ENCODE measurements around the gene EMID1.
A peak's percentile ranks its signal among the peaks of the same experiment; 100 is the strongest.

EMID1 gene

GRCh38 chr22:29203488-29204454 lies 1.9 kb upstream of the EMID1 start:
- Histone ChIP-seq H3K9ac (no peak overlapping the region), H3K4me1 (ENCODE audit: low read depth, poor library complexity, severe bottlenecking) (peaks cover 54% of the 10 kb centered on the region), H4K20me1 (ENCODE audit: insufficient read depth) (no peaks in the 10 kb centered on the region), H3K27ac (no peak overlapping the region), H3K79me2 (ENCODE audit: insufficient read depth, low read depth) (no peaks in the 10 kb centered on the region), H2AFZ (ENCODE audit: low read depth) (no peak overlapping the region), H3K27me3 (ENCODE audit: insufficient read depth, low read depth) (peaks cover 13% of the 10 kb centered on the region), H3K36me3 (ENCODE audit: insufficient read depth) (no peaks in the 10 kb centered on the region), H3K4me2 (peak overlapping the region; percentile 46), H3K4me3 (IDR thresholded peaks at IDR 0.05; ENCODE audit: insufficient read depth, low read depth, low read length) (no peak overlapping the region)
- no peak for TF ChIP-seq CTCF (conservative IDR thresholded peaks at IDR 0.05; ENCODE audit: low read depth, low read length)

- H3K79me2 ChIP-seq (ENCODE audit: insufficient read depth, low read depth), result no peaks in the 10 kb centered on the region
- H3K27ac ChIP-seq, result no peak overlapping the region
- no peak for TF ChIP-seq CTCF (conservative IDR thresholded peaks at IDR 0.05; ENCODE audit: low read depth, low read length)
- H2AFZ ChIP-seq (ENCODE audit: low read depth), result no peak overlapping the region; the same call in 1 of the 2 replicates
- no peaks in the 10 kb centered on the region for H4K20me1 ChIP-seq (ENCODE audit: insufficient read depth)
- H3K4me3 ChIP-seq (IDR thresholded peaks at IDR 0.05; ENCODE audit: insufficient read depth, low read depth, low read length), result no peak overlapping the region
- H3K36me3 ChIP-seq (ENCODE audit: insufficient read depth), result no peaks in the 10 kb centered on the region
- peak overlapping the region; percentile 46; the same call in 1 of the 2 replicates for H3K4me2 ChIP-seq
- H3K27me3 ChIP-seq (ENCODE audit: insufficient read depth, low read depth), result peaks cover 13% of the 10 kb centered on the region
- no peak overlapping the region for H3K9ac ChIP-seq
- peaks cover 48% of the 10 kb centered on the region for H3K4me1 ChIP-seq (ENCODE audit: low read depth, poor library complexity, severe bottlenecking)
These were observed 1.1 kb upstream of the EMID1 start for GRCh38 chr22:29204455-29205183.

- Histone ChIP-seq H3K79me2 (ENCODE audit: insufficient read depth, low read depth) (no peaks in the 10 kb centered on the region), H3K4me3 (IDR thresholded peaks at IDR 0.05; ENCODE audit: insufficient read depth, low read depth, low read length) (no peak overlapping the region), H3K27me3 (ENCODE audit: insufficient read depth, low read depth) (peaks cover 13% of the 10 kb centered on the region), H3K4me2 (peak overlapping the region; percentile 25; the same call in 1 of the 2 replicates), H3K9ac (peak overlapping the region; percentile 27; the same call in 1 of the 2 replicates), H3K36me3 (ENCODE audit: insufficient read depth) (no peaks in the 10 kb centered on the region), H2AFZ (ENCODE audit: low read depth) (peak overlapping the region; percentile 49; the same call in 1 of the 2 replicates), H3K27ac (no peak overlapping the region), H3K4me1 (ENCODE audit: low read depth, poor library complexity, severe bottlenecking) (peaks cover 42% of the 10 kb centered on the region), H4K20me1 (ENCODE audit: insufficient read depth) (no peaks in the 10 kb centered on the region)
- TF ChIP-seq CTCF (conservative IDR thresholded peaks at IDR 0.05; ENCODE audit: low read depth, low read length), result no peak
These were observed 473 bp upstream of the EMID1 start for GRCh38 chr22:29205252-29205593.

GRCh38 chr22:29206372-29207242 lies 911 bp downstream of the EMID1 start:
- H3K27me3 ChIP-seq (ENCODE audit: insufficient read depth, low read depth), result peaks cover 13% of the 10 kb centered on the region
- H3K36me3 ChIP-seq (ENCODE audit: insufficient read depth), result no peaks in the 10 kb centered on the region
- no peaks in the 10 kb centered on the region for H3K79me2 ChIP-seq (ENCODE audit: insufficient read depth, low read depth)
- no peaks in the 10 kb centered on the region for H4K20me1 ChIP-seq (ENCODE audit: insufficient read depth)
- no peak for TF ChIP-seq CTCF (conservative IDR thresholded peaks at IDR 0.05; ENCODE audit: low read depth, low read length)
- no peak overlapping the region for H3K27ac ChIP-seq
- H3K4me2 ChIP-seq, result peak overlapping the region; percentile 80
- H3K4me1 ChIP-seq (ENCODE audit: low read depth, poor library complexity, severe bottlenecking), result peaks cover 37% of the 10 kb centered on the region
- H3K4me3 ChIP-seq (IDR thresholded peaks at IDR 0.05; ENCODE audit: insufficient read depth, low read depth, low read length), result no peak overlapping the region
- H2AFZ ChIP-seq (ENCODE audit: low read depth), result peak overlapping the region; percentile 78
- H3K9ac ChIP-seq, result peak overlapping the region; percentile 30; the same call in 1 of the 2 replicates
